HG03378 (cell line): ENCODE results near the gene SPTBN2.

Source experiments
- ATAC-seq: cut with Tn5 transposase; IDR thresholded peaks from one replicate; pipeline ENCODE4 v1.9.1; 2021; ENCODE audit warnings: mild to moderate bottlenecking, moderate library complexity; ENCODE audit not compliant: unreplicated experiment

The SPTBN2 gene

DNA sequence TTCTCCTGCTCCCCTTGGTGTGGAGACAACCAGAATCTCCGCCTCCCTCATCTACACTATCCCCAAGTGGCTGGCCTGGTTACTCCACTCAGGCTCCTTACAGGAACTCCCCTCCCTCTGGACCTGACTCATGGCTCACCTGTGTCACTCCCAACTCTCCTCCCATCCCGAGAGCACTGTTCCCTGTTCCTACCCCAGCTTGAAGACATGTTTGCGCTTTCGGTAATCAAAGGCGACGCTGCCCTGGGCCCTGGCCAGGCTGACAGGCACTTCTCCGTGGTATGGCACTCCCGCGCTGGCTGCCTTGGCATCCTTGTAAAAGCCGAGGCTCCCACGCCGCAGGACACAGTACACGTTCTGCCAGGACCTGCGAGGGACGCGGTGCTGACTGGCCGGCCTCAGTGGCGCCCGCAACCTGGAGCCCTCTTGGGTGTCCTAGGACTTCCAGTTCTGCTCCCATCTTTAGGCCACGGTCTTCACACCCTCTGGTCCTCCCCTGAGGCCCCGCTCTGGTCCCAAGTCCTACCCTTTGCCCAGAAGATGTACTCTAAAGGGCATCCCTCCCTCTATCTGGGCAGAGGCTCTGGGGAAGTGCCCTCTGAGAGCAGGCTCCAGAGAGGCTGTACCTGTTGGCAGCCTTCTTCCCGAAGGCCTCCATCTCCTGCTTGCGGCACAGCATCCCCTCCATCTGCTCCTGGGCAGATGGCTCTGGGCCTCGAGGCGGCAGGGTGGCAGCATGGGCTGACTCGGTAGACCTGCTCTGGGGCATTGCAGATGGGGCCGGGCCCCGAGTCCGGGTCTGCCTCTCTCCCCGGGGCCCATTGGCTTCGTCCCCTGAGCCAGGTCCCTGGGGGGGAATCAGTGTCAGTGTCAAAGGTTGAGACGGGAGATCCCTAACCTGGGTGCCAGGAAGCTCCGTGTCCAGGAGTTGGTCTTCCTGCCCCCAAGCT lies 41.9 kb downstream of the SPTBN2 start:
- no peak for ATAC-seq

DNA sequence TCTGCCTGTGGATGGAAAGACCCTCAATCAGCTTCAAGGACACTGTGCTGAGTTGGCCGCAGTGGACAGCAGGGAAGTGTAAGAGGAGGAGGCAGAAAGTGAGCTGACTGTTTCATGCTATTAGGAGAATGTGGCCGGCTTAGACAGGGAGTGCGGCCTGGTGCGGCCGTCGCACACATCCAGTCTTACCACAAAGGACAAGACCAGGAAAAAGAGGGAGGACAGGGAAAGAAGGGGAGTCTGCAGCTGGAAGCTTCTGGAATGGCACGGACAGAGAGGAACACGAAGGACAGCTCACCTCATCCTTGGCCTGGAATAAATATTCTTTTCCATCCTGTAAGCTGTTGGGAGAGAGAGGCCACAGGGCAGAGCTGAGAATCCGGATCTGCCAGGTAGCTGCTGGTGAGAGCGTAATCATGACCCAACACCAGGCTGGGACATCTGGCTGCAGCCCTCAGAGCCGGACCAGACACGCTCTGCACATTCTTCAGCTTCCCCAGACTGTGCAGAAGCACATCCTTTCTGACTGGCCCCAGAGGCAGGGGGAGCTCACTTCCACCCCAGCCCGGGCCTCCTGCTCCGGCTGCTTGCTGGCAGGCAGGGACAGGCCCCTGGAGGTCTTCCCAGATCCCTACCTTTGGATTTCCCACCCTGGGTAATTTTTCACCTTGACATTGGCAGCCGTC lies 42.8 kb downstream of the SPTBN2 start:
- no peak for ATAC-seq

DNA sequence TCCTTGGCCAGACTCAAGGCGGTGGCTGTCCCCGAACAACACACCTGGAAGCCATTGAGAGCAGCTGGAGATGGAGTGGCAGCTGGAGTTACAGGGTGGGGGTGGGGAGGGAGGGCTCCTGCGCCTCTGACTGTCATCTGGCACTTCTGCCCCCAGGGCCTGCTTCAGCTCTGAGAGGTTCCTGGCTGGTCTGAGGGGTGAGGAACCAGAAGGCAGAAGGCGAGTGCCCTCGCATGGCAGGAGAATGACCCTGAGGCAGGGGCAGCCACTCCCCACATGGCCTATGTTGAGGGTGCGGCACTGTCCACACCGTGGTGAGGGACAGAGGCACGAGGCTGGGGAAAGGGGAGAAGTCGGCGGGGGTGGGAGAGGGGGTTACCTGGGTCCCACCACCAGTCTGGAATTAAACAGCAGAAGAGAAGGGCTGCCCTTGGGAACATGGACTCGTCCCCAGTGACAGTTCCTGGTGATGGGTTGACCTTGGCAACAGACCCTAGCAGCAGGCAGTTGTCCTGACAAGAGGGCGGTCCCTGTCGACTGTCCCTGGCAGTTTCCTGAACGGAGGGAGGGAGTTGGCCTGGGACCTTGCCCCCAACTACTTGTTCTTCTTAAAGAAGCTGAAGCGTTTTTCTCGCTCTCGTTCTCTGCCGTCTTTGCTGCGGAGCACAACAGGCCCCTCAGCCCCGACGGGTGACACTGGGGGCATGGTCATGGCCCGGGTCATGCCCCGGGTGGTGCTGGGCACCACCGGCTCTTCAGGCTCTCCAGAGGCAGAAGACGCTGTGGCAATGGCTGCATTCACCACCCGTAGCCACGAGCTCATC lies 43.5 kb downstream of the SPTBN2 start:
- no peak for ATAC-seq

DNA sequence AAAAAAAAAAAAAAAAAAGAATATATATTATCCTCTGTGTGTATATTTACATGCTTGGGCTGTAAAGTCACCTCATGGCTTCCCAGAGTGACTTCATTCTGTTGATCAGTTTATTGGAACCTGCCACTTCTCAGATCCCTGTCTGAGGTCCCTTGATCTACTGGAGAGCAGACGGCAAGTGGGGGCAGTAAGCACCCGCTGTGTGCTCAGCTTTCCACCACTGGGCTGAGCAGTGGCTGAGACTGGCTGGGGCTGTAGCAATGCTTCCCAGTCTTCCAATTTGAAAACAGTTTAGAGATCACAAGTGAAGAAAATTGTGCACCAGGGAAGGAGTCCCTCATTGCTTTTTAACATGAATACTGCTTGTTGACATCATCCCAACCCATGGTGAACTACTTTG lies 44.4 kb downstream of the SPTBN2 start:
- ATAC-seq, result no peak

DNA sequence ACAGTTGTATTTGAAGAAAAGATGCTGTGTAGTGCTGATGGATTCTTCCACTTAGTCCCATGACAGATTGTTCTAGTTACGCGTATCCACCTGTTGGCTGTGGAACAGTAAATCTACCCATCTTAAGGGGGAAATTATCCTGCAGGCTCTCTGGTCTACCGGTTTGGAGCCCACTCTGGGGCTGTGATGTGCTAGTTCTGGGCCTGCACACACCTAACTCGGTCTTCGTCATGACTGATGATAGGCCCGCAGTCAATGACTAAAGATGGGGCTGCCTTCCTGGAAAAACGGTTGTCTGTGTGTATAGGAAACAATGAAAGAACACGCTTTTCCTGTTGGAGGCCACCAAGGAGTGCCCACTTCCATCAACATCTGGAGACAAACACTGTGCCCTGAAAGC lies 45.1 kb downstream of the SPTBN2 start:
- no peak for ATAC-seq

DNA sequence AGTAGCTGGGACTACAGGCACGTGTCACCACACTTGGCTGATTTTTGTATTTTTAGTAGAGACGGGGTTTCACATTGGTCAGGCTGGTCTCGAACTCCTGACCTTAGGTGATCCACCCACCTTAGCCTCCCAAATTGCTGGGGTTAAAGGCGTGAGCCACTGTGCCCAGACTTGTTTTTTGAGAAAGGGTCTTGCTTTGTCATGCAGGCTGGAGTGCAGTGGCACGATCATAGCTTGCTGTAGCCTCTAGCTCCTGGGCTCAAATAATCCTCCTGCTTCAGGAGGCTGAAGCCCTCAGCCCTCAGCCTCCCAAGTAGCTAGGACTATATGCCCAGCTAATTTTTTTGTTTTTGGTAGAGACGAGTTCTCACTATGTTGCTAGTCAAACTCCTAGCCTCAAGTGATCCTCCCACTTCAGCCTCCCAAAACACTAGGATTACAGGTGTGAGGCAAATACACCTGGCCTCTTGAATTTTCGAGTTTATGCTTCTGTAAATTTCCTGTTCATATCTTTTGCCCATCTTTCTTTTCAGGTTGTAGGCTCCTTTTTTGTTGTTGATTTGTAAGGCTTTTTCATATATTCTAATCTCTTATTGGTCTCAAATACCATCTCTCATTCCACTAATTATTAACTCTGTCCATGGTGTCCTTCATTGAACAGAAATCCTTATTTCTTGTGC lies 47.9 kb downstream of the SPTBN2 start:
- no peak for ATAC-seq

DNA sequence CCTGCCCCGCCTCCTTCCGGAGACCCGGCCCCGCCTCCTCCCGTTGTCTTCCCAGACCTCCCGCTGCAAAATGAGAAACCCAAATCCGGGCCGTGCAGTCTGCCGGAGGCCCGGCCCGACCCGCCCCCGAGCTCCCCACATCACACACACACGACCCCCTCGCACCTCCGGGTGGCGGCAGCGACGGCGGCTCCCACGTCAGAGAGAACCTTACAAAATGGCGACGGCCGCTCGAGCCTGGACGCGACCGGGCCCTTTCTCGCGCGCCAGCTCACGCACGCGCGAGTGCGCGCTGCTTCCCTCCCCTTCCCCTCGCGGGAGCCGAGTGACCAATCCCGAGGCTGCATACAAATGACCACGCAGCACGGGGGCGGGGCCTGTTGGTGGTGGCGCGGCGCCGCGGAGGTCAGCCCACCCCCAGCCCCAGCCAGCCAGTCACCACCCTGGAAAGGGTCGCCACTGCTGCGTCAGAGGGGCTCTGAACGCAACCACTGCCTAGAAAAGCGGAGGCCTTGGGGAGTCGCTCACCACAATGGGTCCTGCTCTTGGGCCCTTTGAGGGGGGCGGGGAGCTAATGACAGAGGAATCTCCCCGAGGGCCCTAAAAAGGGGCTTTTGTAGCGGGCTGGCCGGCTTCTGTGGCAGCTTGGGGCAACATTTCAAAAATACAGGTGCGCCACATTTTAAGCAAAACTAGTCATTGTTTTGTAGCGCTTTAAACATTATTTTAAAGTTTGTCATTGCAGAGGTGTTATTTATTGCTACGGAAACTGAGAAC lies 51.2 kb downstream of the SPTBN2 start, which contains the start of gene RBM4B:
RBM4B (minus strand) TSS at position 289 of the 777 bp plus-strand sequence. CDS start 808 bp downstream, outside the sequence.
- peak; percentile 53 for ATAC-seq

DNA sequence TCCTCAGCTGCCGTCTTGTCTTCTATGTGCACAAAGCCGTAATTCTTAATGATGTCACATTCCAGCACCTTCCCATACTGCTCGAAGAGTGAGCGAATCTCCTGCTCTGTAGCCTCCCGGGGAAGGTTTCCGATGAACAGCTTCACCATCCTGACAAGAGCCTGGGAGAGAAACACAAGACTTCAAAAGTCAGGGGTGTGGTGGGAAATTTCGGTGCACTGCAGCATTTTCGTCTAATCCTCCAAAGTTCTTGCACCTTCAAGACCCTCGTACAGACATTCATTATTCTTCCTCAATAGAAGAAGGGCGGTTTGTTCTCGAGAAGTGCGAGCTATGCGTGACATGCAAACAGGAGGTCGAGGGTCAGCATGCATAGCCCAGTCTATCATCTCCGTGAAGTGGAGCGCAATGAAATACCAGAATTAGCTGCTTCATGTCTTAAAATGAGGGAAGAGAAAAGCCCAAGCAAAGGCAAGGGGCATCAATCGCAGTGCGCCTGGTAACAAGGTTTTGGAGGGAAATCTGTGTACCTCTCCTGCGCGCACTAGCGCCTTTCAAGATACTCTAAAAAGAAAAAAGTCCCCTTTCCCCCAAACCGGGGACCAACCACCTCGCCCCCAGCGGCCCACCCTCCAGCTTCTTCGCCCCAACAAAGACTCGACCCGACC lies 52.0 kb downstream of the SPTBN2 start:
- no peak for ATAC-seq

DNA sequence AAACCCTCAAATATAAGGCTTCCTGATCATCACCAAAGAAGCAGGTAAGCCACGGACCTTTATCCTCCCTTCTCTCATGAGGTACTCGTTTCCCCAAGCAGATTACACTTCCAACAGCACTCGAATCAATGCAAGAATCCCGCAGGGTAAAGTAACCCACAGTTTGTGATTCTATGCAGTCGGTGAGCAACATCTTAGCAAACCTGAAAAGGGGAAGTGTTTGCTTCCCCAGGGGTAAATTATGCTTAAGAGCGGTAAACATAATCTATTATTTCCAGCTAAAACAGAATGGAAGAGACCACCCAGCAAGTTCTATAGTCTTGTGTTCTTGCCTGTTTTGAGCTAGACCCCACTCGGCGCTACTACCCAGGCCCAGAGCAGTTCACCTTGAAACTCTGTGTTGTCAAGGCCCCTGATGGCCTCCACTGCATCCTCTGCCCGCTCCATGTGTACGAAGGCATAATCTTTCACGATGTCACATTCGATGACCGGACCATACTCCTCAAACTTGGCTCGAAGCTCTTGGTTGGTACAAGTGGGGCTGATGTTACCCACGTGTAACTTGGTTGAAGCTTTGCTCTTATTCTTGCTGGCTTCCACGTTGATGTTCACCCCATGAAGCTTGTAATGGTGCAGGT lies 52.6 kb downstream of the SPTBN2 start:
- no peak for ATAC-seq

DNA sequence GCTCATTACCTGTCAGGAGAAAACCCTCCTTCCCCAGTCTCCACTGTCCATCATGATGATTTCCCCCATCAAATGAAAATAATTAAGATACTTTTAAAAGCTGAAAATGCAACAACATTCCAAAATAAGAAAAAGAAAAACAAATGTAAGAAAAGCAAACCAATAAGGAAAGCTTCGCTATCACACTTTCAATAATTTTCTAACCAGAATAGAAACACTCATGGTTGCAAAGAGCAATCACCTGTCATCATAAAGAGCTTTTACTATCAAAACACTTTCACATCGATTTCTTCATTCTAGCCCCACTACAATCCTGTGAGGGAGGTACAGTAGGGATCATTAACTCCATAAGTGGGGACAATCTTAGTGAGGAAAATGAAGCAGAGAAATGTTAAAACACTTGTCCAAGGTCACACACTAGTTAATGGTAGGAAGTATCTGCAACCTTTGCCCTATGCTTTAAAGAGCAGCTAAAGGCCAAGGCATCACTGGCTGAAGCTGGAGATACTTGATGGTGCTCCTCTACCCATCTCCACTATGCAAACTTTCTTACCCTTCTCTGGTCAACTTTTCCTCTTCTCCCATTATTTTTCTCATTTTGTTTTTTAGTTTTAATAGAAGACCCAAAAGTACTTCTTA lies 53.9 kb downstream of the SPTBN2 start:
- no peak for ATAC-seq

DNA sequence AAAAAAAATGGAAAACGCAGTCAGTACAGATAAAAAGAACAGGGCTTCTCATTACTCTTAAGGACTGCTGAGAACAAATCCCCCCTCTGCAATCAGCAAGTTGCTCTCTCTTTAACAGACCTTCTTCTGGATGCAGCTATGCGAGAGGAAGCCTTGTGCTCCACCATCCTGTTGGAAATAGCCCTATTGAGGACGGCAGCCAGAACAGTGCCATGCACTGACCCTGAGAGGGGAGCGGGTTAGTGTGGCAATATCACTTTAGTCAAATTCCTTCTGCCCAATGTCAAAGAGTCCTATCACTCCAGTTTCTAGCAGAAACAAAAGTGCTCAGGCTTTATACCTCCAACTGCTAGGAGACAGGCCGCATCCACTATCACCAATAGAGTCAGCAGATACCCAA lies 58.2 kb downstream of the SPTBN2 start:
- no peak for ATAC-seq

DNA sequence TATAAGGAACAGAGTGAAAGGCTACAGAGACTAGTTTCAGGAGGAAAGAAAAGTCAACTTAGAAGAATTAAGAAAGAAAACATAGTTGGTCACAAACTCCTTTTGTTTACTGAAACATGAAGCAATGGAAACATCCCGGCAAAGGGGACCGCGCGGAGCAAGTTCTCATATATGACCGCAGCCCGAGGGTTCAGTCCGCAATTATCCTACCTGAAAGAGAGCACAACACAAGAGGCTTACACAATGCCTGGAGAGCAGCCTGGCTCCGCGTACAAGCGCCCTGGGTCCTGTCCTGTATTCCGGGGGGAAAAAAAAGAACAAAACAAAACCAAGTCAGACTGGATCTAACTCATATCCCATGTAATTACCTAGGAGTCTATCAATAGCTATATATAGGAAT lies 63.6 kb downstream of the SPTBN2 start:
- ATAC-seq, result no peak

DNA sequence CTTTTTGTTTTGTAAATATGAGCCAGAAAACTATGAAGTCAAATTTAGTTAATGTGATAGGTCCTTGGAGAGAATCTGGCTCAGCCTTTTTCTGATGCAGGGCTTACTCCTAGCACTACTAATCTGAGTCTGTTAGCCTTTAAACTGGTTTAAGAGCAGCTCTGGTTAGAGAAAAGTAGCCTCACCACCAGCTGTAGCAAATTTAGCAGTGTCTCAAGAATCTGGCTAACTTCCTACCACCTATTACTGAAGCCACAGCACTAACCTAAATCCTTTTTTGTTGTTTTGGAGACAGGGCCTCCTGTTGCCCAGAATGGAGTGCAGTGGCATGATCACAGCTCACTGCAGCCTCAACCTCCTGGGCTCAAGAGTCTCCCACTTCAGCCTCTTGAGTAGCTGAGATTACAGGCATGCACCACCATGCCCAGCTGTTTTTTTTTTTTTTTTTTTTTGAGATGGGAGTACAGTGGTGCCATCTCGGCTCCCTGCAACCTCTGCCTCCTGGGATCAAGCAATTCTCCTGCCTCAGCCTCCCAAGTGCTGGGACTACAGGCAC lies 65.2 kb downstream of the SPTBN2 start:
- ATAC-seq, result no peak

DNA sequence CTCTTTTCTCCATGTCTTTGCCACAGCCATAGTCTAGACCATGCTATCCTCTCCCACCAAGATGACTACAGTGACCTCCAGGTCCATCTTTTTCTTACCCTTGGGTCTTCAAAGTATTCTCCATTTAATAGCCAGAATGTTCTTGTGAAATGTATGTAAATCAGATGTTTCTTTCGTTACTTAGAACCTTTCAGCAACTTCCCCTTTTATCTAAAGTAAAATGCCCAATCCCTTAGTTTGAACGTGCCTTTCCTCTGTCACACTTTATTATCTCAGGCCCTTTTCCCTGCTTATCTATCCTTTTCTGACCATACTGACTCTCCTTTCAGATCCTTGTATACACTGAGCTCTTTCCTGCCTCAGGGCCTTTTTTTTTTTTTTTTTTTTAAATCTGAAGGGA lies 69.3 kb downstream of the SPTBN2 start:
- no peak for ATAC-seq

DNA sequence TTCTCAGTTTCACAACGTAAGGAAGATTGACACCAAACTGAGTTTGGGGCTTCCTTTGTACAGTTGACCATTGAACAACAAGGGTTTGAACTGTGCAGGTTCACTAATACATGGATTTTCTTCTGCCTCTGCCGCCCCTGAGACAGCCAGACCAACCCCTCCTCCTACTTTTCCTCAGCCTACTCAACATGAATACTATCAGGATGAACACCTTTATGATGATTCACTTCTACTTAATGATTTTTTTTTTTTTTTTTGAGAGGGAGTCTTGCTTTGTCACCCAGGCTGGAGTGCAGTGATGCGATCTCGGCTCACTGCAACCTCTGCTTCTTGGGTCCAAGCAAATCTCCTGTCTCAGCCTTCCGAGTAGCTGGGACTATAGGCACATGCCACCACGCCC lies 75.9 kb downstream of the SPTBN2 start:
- no peak for ATAC-seq

DNA sequence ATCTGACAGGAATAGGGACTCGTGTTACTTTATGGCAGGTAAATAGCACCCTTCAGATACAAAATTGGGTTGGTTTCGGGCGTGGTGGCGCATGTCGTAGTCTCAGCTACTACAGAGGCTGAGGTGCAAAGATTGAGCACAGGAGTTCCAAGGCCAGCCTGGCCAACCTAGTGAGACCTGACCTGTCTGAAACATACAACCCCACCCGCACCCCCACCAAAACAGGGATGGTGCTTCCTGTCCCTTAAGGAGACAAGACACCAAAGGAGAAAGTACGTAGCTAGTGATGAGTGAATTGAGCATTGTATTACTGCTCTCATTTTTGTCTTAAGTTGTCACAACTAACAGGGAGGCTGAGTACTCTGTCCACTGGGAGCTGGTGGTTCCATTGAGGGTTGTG lies 76.4 kb downstream of the SPTBN2 start:
- ATAC-seq, result no peak

DNA sequence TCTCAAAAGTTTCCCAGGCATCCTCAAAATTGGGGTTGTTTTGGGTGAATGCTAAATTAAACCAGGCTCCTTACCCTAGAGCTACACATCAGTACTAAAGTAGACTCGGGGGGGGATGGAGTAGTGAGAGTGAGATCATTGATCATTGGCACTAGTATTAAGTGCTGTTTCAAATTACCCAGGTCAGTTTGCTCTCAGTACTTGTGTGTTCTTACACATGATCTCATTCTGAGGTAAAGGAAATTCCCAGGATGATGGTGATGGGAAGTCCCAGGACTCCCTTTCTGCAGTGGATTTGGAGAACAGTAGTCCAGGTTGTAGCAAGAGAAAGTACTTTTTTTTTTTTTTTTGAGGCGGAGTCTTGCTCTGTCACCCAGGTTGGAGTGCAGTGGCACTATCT lies 78.0 kb downstream of the SPTBN2 start:
- no peak for ATAC-seq

DNA sequence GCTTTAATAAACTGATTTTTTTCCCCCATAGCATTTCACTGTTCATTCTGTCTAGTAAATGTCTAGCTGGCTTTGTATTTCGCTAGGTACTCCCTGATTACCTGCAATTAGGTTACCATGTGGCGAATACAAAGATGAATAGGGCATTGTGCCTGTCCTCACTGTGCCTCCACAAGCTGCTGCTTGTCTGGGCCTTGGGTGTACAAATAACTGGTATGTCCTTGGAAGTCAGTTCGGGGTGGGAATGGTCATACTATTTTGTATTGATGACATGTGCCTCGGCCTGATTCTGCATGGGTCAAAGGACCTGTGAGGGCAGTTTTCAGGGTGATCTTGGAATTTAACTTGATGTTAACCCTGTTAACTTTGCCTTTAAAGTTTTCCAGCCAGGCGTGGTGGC lies 79.1 kb downstream of the SPTBN2 start:
- ATAC-seq, result no peak
